Activated T-cell treated with anti-CD3 and anti-CD28 coated beads, Interleukin-2, amount 50 U/mL, for 4 hours (primary cell): ENCODE measurements around the gene SMIM22. TPM values are rescaled to one million over a fixed set of nuclear protein-coding genes. Genes with fewer than 3 reads are reported as not detected.

Source experiments
- ATAC-seq, 2 donors: fragments of 200-7000 bp; cut with Tn5 transposase; one replicate each; pipeline ENCODE4 v1.10.0; 2021
- DNase-seq: peaks from one replicate; pipeline ENCODE4 v3.0.0-alpha.2; 2020
- H3K27me3 Mint-ChIP-seq: one replicate; pipeline ENCODE4 v1.8.0; 2021; ENCODE audit warnings: low read depth, mixed read lengths
- H3K36me3 Mint-ChIP-seq: one replicate; pipeline ENCODE4 v1.8.0; 2022; ENCODE audit warnings: mixed read lengths; ENCODE audit not compliant: insufficient read depth
- H3K4me1 Mint-ChIP-seq: one replicate; pipeline ENCODE4 v1.8.0; 2021; ENCODE audit warnings: low read depth, mixed read lengths
- H3K4me3 Mint-ChIP-seq: one replicate; pipeline ENCODE4 v1.8.0; 2021; ENCODE audit warnings: mild to moderate bottlenecking, moderate library complexity, mixed read lengths
- H3K9me3 Mint-ChIP-seq: one replicate; pipeline ENCODE4 v1.8.0; 2021; ENCODE audit warnings: mixed read lengths
- total RNA-seq, 3 donors: library from RNA; stranded (reverse); gene quantifications; one replicate each; pipeline ENCODE4 v1.2.1, GENCODE V29; 2021

The SMIM22 gene
- total RNA-seq, 3 donors from 2014 or later, result not detected

- Mint-ChIP-seq H3K4me1 (peaks cover 22% of the 10 kb centered on the region), H3K36me3 (peaks cover 18% of the 10 kb centered on the region), H3K27me3 (no peaks in the 10 kb centered on the region), H3K9me3 (no peaks in the 10 kb centered on the region), H3K4me3 (no peak overlapping the region)
- ATAC-seq (no peak), DNase-seq (no peak)
Measured at GRCh38 chr16:4763791-4764190, 31.4 kb upstream of the SMIM22 start.

- Mint-ChIP-seq H3K4me1 (peaks cover 29% of the 10 kb centered on the region), H3K9me3 (no peaks in the 10 kb centered on the region), H3K36me3 (peaks cover 5% of the 10 kb centered on the region), H3K4me3 (peak overlapping the region; percentile 84), H3K27me3 (no peaks in the 10 kb centered on the region)
- DNase-seq (no peak), ATAC-seq (no peak)
Measured at GRCh38 chr16:4765511-4766474, 29.4 kb upstream of the SMIM22 start.

- DNase-seq (peak; percentile 98), ATAC-seq (peak; percentile 94)
- peaks cover 4% of the 10 kb centered on the region for H3K36me3 Mint-ChIP-seq
- H3K27me3 Mint-ChIP-seq, result no peaks in the 10 kb centered on the region
- peaks cover 29% of the 10 kb centered on the region for H3K4me1 Mint-ChIP-seq
- no peaks in the 10 kb centered on the region for H3K9me3 Mint-ChIP-seq
- H3K4me3 Mint-ChIP-seq, result peak within 1 kb of the TSS; percentile 89
Measured at GRCh38 chr16:4766875-4767628, 28.1 kb upstream of the SMIM22 start, which contains the start of gene ZNF500. ZNF500 (minus strand) TSS chr16:4767162; CDS start chr16:4765978, 1,184 bp downstream.

- no peak for ATAC-seq
- DNase-seq, result no peak
- Mint-ChIP-seq H3K4me3 (peak overlapping the region; percentile 89), H3K4me1 (peaks cover 29% of the 10 kb centered on the region), H3K9me3 (no peaks in the 10 kb centered on the region), H3K27me3 (no peaks in the 10 kb centered on the region), H3K36me3 (no peaks in the 10 kb centered on the region)
Measured at GRCh38 chr16:4767872-4768548, 27.2 kb upstream of the SMIM22 start.

- peak; percentile 70 to 71 for ATAC-seq
- DNase-seq, result peak; percentile 80
- Mint-ChIP-seq H3K36me3 (no peaks in the 10 kb centered on the region), H3K27me3 (no peaks in the 10 kb centered on the region), H3K4me1 (peaks cover 29% of the 10 kb centered on the region), H3K9me3 (no peaks in the 10 kb centered on the region), H3K4me3 (peak overlapping the region; percentile 89)
Measured at GRCh38 chr16:4768549-4769305, 26.4 kb upstream of the SMIM22 start.

- Mint-ChIP-seq H3K4me1 (peaks cover 29% of the 10 kb centered on the region), H3K36me3 (no peaks in the 10 kb centered on the region), H3K9me3 (no peaks in the 10 kb centered on the region), H3K27me3 (no peaks in the 10 kb centered on the region), H3K4me3 (peak overlapping the region; percentile 89)
- ATAC-seq, result no peak
- no peak for DNase-seq
Measured at GRCh38 chr16:4769306-4769638, 25.9 kb upstream of the SMIM22 start.

GRCh38 chr16:4771646-4772045, 23.5 kb upstream of the SMIM22 start:
- no peaks in the 10 kb centered on the region for H3K9me3 Mint-ChIP-seq
- H3K4me1 Mint-ChIP-seq, result peaks cover 21% of the 10 kb centered on the region
- no peaks in the 10 kb centered on the region for H3K36me3 Mint-ChIP-seq
- no peaks in the 10 kb centered on the region for H3K27me3 Mint-ChIP-seq
- DNase-seq, result no peak
- no peak overlapping the region for H3K4me3 Mint-ChIP-seq
- ATAC-seq, result no peak

GRCh38 chr16:4772351-4772750, 22.8 kb upstream of the SMIM22 start:
- Mint-ChIP-seq H3K36me3 (no peaks in the 10 kb centered on the region), H3K4me3 (no peak overlapping the region), H3K9me3 (no peaks in the 10 kb centered on the region), H3K27me3 (no peaks in the 10 kb centered on the region), H3K4me1 (peaks cover 18% of the 10 kb centered on the region)
- ATAC-seq (no peak), DNase-seq (no peak)

- H3K36me3 Mint-ChIP-seq, result no peaks in the 10 kb centered on the region
- H3K9me3 Mint-ChIP-seq, result no peaks in the 10 kb centered on the region
- H3K27me3 Mint-ChIP-seq, result no peaks in the 10 kb centered on the region
- DNase-seq (no peak), ATAC-seq (no peak)
- H3K4me1 Mint-ChIP-seq, result no peaks in the 10 kb centered on the region
- H3K4me3 Mint-ChIP-seq, result no peak overlapping the region
Measured at GRCh38 chr16:4775005-4775404, 20.2 kb upstream of the SMIM22 start.

- DNase-seq (no peak), ATAC-seq (no peak)
- Mint-ChIP-seq H3K9me3 (no peaks in the 10 kb centered on the region), H3K4me3 (no peak overlapping the region), H3K27me3 (no peaks in the 10 kb centered on the region), H3K4me1 (no peaks in the 10 kb centered on the region), H3K36me3 (no peaks in the 10 kb centered on the region)
Measured at GRCh38 chr16:4776141-4776705, 18.9 kb upstream of the SMIM22 start.

- no peak for DNase-seq
Measured at GRCh38 chr16:4777339-4778049, 17.7 kb upstream of the SMIM22 start.

GRCh38 chr16:4778050-4778392, 17.1 kb upstream of the SMIM22 start:
- no peaks in the 10 kb centered on the region for H3K36me3 Mint-ChIP-seq
- H3K9me3 Mint-ChIP-seq, result no peaks in the 10 kb centered on the region
- no peak overlapping the region for H3K4me3 Mint-ChIP-seq
- H3K27me3 Mint-ChIP-seq, result no peaks in the 10 kb centered on the region
- no peaks in the 10 kb centered on the region for H3K4me1 Mint-ChIP-seq
- no peak for ATAC-seq
- no peak for DNase-seq

More at GRCh38 chr16:4777339-4778049, 17.7 kb upstream of the SMIM22 start:
- Mint-ChIP-seq H3K36me3 (no peaks in the 10 kb centered on the region), H3K4me3 (no peak overlapping the region), H3K4me1 (no peaks in the 10 kb centered on the region), H3K27me3 (no peaks in the 10 kb centered on the region), H3K9me3 (no peaks in the 10 kb centered on the region)
- ATAC-seq, result no peak

- DNase-seq (no peak), ATAC-seq (no peak)
- Mint-ChIP-seq H3K4me1 (no peaks in the 10 kb centered on the region), H3K36me3 (no peaks in the 10 kb centered on the region), H3K9me3 (no peaks in the 10 kb centered on the region), H3K27me3 (no peaks in the 10 kb centered on the region), H3K4me3 (no peak overlapping the region)
Measured at GRCh38 chr16:4780235-4780634, 14.9 kb upstream of the SMIM22 start.
